Coronary artery (tissue), 2 donors: Measurements from ENCODE around the gene COL6A1.

Experiments
- DNase-seq: peaks from one replicate; pipeline ENCODE4 v3.0.0-alpha.2; 2017; ENCODE audit warnings: low spot score
- H3K27ac ChIP-seq, 2 donors: fragments of 200-600 bp; sonication (generic); one replicate each; pipeline ENCODE4 v1.5.1; 2016 to 2019
- H3K4me3 ChIP-seq: fragments of 200-600 bp; sonication (generic); 2 replicates; pipeline ENCODE4 v1.5.1; 2016; ENCODE audit warnings: mild to moderate bottlenecking, moderate library complexity
- TF ChIP-seq, protein P1 (sequence below): fragments of 200-600 bp; sonication (generic); IDR thresholded peaks from one replicate; pipeline ENCODE4 v1.5.1; 2019; ENCODE audit warnings: antibody characterized with exemption

COL6A1 gene

DNA sequence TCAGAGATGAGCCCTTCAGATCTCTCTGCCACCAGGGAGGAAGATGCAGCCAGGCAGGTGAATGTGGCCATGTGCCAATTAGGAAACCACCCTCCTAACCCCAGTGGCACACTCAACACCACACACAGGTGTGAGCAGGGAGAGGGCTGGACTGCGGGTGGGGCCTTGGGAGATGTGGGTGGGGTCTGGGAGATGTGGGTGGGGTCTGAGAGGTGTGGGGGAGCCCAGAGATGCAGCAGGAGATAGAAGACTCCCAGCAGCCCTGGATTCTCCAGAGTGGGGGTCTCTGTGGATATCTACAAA is 43.2 kb upstream of the COL6A1 start:
- H3K4me3 ChIP-seq = no peak overlapping the region
- TF ChIP-seq, protein P1, sequence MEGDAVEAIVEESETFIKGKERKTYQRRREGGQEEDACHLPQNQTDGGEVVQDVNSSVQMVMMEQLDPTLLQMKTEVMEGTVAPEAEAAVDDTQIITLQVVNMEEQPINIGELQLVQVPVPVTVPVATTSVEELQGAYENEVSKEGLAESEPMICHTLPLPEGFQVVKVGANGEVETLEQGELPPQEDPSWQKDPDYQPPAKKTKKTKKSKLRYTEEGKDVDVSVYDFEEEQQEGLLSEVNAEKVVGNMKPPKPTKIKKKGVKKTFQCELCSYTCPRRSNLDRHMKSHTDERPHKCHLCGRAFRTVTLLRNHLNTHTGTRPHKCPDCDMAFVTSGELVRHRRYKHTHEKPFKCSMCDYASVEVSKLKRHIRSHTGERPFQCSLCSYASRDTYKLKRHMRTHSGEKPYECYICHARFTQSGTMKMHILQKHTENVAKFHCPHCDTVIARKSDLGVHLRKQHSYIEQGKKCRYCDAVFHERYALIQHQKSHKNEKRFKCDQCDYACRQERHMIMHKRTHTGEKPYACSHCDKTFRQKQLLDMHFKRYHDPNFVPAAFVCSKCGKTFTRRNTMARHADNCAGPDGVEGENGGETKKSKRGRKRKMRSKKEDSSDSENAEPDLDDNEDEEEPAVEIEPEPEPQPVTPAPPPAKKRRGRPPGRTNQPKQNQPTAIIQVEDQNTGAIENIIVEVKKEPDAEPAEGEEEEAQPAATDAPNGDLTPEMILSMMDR = no peak
- H3K27ac ChIP-seq = no peak overlapping the region
- DNase-seq = no peak

- Histone ChIP-seq H3K4me3 (no peak overlapping the region), H3K27ac (no peak overlapping the region)
- no peak for DNase-seq
- TF ChIP-seq, protein P1 = no peak
Measured at GRCh38 chr21:45938811-45939520, 42.6 kb upstream of the COL6A1 start.

GRCh38 chr21:45939521-45940045 is 42.0 kb upstream of the COL6A1 start:
- DNase-seq = no peak
- Histone ChIP-seq H3K4me3 (no peak overlapping the region), H3K27ac (no peak overlapping the region)
- TF ChIP-seq, protein P1 = no peak

DNA sequence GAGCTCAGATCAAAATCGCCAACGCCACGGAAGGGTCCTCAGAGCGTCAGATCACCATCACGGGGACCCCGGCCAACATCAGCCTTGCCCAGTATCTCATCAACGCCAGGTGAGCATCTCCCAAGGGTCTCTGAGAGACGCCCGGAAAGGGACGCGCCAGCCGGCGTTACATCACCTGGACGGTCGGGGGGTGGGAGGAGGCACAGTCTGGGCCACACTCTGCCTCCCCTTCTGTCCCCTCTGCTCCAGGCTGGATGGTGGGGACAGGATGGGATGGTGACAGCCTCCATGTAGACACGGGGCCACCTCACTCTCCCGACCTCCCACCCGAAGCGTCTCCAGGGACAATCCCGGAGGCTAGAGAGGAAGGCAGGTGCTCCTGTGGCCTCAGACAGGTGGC is 41.5 kb upstream of the COL6A1 start:
- H3K27ac ChIP-seq = no peak overlapping the region
- TF ChIP-seq, protein P1 = no peak
- no peak for DNase-seq
- no peak overlapping the region for H3K4me3 ChIP-seq

- DNase-seq = no peak
- no peak overlapping the region for H3K27ac ChIP-seq
- TF ChIP-seq, protein P1 = no peak
- no peak overlapping the region for H3K4me3 ChIP-seq
Measured at GRCh38 chr21:45940621-45941337, 40.8 kb upstream of the COL6A1 start.

DNA sequence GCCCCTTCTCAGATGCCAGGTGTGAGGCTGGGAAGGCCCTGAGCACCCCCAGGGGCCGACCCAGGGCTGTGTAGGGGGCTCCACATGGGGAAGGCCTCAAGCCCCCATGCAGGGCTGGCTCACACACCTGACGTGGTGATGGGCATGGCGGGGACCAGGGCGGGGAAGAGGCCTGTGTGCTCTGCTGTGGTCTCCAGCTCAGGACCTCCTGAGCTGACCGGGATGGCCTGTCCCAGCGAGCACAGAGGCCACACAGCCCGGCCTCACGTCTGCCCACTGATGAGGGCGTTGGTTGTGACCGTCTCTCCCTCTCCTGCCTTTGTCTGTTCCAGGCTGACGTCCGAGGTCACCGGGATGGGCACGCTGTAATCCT is 40.2 kb upstream of the COL6A1 start:
- TF ChIP-seq, protein P1 = no peak
- no peak overlapping the region for H3K4me3 ChIP-seq
- no peak overlapping the region for H3K27ac ChIP-seq
- no peak for DNase-seq
